Esophagus muscularis mucosa (tissue), 4 donors: ENCODE measurements around the gene RUSC1.
A peak's percentile ranks its signal among the peaks of the same experiment; 100 is the strongest.

Experiments
- CTCF ChIP-seq, 3 experiments: fragments of 200-600 bp in 2 of 3; fragments of 450-650 bp in 1 of 3; sonication (generic) in 2 of 3; IDR thresholded peaks; one replicate each; pipeline ENCODE4 v1.5.1; 2017 to 2019; ENCODE audit warnings: antibody characterized with exemption in 3 of 3, mild to moderate bottlenecking in 2 of 3, moderate library complexity in 1 of 3
- EP300 ChIP-seq: sonication (generic); formaldehyde crosslinking; IDR thresholded peaks from one replicate; pipeline ENCODE4 v1.6.1; 2017; ENCODE audit warnings: antibody characterized with exemption
- POLR2A ChIP-seq: fragments of 450-650 bp; IDR thresholded peaks from one replicate; pipeline ENCODE4 v1.6.1; 2017; ENCODE audit warnings: antibody characterized with exemption, moderate library complexity, mild to moderate bottlenecking, low read depth
- POLR2AphosphoS5 ChIP-seq, 2 donors: sonication (generic); formaldehyde crosslinking; IDR thresholded peaks; one replicate each; pipeline ENCODE4 v1.6.1; 2017; ENCODE audit warnings: antibody characterized with exemption in 2 of 2

DNA sequence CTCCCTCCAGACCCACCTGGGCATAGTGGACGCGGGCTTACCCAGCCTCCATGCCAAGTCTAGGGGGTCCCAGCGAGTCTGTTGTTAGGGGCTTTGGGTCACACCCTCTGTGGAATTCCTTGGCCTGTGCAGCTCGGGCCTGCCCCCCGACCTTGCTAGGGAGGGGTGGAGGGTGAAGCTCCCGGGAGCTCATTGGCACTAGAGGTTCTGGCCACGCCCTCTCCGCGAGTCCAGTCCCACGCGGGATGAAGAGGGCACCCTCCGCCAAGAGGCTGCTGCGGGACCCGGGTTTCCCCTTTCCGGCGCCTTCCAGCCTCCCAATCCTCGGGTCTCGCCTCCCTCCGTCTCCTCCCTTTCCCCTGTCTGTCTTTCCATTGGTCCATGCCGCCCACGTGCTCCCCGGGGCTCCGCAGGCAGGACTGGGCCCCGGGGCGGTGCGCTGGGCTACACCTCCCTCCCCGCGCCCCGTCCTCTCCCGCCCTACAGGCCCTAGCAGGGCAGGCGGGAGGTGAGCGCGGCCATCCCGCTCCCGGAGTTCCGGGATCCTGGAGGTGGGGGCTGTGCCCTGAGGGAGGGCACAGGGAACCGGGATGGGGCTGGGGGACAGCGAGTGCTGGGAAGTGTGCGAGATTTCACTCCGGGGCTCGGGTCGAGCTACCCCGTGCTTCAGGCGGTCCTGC is 3.5 kb downstream of the RUSC1 start:
- TF ChIP-seq CTCF (IDR thresholded peaks at IDR 0.05) (peak in 1 of 3 experiments; percentile 25), POLR2AphosphoS5 (IDR thresholded peaks at IDR 0.05) (peak; percentile 89 to 95), POLR2A (peak; percentile 82), EP300 (no peak)
